ENCODE measurements around the gene ITM2B. TPM values are rescaled to one million over a fixed set of nuclear protein-coding genes. Genes with fewer than 3 reads are reported as not detected.

ITM2B gene
- total RNA-seq: 127 and 187 TPM in 2 replicates

DNA sequence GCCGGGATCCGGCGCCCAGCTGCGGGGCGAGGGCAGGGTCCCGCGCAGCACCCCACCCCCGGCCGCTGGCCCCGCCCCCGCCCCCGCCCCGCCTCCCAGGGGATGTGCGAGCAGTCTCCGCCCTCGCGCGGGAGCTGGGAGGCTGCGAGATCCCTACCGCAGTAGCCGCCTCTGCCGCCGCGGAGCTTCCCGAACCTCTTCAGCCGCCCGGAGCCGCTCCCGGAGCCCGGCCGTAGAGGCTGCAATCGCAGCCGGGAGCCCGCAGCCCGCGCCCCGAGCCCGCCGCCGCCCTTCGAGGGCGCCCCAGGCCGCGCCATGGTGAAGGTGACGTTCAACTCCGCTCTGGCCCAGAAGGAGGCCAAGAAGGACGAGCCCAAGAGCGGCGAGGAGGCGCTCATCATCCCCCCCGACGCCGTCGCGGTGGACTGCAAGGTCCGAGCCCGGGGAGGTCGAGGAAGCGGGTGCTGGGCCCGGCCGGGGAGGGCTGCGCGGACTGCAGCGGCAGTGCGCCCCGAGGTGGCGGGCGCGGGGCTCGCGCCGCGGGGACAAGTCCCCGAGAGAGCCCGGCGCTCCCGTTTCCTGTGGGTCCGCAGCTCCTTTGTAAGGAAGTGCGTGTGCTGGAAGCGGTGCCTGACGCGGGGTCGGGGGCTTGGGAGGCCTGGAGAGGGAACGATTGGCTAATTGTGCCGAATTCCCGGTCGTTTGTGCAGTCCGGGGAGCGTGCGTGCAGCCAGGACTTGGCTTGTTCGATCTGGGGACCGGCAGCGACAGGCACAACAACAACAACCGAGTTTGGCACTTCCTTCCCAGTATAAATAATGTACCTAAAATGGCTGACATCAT, at the start of gene ITM2B:
TSS of gene ITM2B (plus strand) at position 161 of the 843 bp plus-strand sequence. CDS start at position 316, 155 bp downstream.

DNA sequence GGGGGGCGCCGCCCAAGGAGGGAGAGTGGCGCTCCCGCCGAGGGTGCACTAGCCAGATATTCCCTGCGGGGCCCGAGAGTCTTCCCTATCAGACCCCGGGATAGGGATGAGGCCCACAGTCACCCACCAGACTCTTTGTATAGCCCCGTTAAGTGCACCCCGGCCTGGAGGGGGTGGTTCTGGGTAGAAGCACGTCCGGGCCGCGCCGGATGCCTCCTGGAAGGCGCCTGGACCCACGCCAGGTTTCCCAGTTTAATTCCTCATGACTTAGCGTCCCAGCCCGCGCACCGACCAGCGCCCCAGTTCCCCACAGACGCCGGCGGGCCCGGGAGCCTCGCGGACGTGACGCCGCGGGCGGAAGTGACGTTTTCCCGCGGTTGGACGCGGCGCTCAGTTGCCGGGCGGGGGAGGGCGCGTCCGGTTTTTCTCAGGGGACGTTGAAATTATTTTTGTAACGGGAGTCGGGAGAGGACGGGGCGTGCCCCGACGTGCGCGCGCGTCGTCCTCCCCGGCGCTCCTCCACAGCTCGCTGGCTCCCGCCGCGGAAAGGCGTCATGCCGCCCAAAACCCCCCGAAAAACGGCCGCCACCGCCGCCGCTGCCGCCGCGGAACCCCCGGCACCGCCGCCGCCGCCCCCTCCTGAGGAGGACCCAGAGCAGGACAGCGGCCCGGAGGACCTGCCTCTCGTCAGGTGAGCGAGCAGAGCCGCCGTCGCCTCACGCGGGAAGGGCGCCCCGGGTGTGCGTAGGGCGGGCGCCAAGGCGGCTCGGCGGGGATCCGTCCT, 70.5 kb downstream of the ITM2B start, which contains the start of gene RB1:
TSS of gene RB1 (plus strand) at position 393 of the 784 bp plus-strand sequence. CDS start at position 555, 162 bp downstream.

Other genes with a start within 250 kb of the ITM2B start
- 39.2 and 43.0 TPM in 2 replicates for gene SUCLA2, start 231.9 kb upstream of the ITM2B start, total RNA-seq
- 30.5 and 34.0 TPM in 2 replicates for gene NUDT15, start 195.5 kb upstream of the ITM2B start, total RNA-seq
- 26.2 and 31.9 TPM in 2 replicates for gene MED4, start 138.1 kb upstream of the ITM2B start, total RNA-seq
- 18.7 and 22.5 TPM in 2 replicates for gene RB1, start 70.5 kb downstream of the ITM2B start, total RNA-seq
- gene LPAR6, start 179.9 kb downstream of the ITM2B start, total RNA-seq: 16.3 and 21.9 TPM in 2 replicates